ENCODE data around the gene NOX5.

Gene NOX5

DNA sequence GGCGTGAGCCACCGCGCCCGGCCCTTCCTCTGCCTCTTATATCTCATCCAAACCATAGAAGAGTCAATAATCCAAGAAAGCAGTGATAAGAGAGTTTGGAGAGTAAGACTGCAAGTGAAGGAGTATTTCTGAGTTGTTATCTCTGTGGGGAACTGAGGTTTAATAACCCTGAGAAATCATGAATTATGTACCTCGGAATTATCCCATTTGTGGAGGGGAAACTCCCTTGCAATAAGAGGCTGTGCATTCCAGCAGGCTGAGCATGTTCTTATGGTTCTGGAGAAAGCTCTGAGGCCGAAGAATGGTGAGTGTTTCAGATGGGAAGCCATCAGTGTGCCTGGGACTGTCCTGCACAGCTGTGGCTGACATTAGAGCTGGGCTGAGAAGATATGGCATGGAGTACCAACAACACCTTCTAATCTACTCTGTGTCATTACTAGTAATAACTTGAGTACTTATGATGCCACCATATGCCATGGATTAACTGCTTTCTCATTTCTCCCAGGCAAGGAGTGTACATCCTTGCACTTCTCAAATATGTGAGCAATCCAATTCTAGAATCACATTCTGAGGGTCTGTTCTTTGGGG lies 31.4 kb upstream of the NOX5 start:
- H3K27ac ChIP-seq (ENCODE audit: low read length), result no peak overlapping the region
- no peaks in the 10 kb centered on the region for H3K4me1 ChIP-seq (ENCODE audit: control insufficient read depth in 1 of 2, insufficient read depth in 2 of 2, low read length in 2 of 2)
- H3K27me3 ChIP-seq (ENCODE audit: low read depth, low read length), result no peaks in the 10 kb centered on the region
- no peaks in the 10 kb centered on the region for H3K9me3 ChIP-seq (ENCODE audit: control insufficient read depth in 1 of 2, low read length in 2 of 2)
- H3K36me3 ChIP-seq (ENCODE audit: control insufficient read depth in 1 of 2, insufficient read depth in 2 of 2, low read length in 2 of 2), result no peaks in the 10 kb centered on the region
- H3K4me3 ChIP-seq (ENCODE audit: low read depth in 1 of 2, low read length in 2 of 2), result no peak overlapping the region

DNA sequence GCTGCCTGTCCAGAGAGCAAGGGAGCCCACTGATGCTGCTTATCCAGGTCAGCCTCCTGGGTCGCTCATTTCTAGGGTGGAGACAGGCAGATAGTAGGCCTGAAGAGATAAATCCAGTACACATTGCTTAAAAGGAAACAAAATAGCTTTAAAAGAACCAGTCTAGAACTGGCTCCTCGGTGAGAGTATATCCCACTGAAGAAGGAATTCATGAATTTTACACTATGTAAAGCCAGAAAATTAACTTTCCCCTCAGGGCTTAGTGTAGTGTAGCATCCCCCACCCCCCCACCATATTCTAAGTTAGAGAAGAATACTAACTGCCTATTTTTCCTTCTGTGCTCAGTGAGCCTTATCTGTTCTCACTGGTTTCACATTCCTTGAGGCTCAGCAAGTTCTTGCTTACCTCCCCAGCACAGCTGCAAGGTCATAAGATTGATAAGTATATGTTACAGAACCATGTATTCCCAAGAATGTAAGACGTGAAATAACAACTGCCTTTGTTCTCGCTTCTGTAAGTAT lies 30.5 kb upstream of the NOX5 start:
- Histone ChIP-seq H3K36me3 (ENCODE audit: control insufficient read depth in 1 of 2, insufficient read depth in 2 of 2, low read length in 2 of 2) (no peaks in the 10 kb centered on the region), H3K27me3 (ENCODE audit: low read depth, low read length) (no peaks in the 10 kb centered on the region), H3K4me3 (ENCODE audit: low read depth in 1 of 2, low read length in 2 of 2) (no peak overlapping the region), H3K9me3 (ENCODE audit: control insufficient read depth in 1 of 2, low read length in 2 of 2) (no peaks in the 10 kb centered on the region), H3K27ac (ENCODE audit: low read length) (no peak overlapping the region), H3K4me1 (ENCODE audit: control insufficient read depth in 1 of 2, insufficient read depth in 2 of 2, low read length in 2 of 2) (no peaks in the 10 kb centered on the region)

DNA sequence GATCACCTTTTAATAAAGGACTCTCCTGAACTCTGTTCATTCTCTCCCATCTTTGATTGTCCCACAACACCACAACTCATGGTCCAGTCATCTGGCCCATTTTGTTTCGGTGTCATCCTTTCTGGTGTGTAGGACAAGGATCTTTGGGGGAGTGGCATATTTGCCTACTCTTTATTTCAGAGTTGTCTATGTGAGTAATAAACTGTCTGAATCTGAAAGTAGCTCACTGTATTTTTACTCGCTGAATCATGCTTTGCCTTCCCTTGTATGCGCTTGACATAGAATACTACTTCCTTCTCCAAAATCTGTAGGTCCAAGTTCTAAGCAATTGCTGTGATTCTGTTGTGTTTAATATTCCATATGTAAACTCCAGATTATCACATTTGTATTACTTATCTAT lies 29.9 kb upstream of the NOX5 start:
- Histone ChIP-seq H3K4me1 (ENCODE audit: control insufficient read depth in 1 of 2, insufficient read depth in 2 of 2, low read length in 2 of 2) (no peaks in the 10 kb centered on the region), H3K36me3 (ENCODE audit: control insufficient read depth in 1 of 2, insufficient read depth in 2 of 2, low read length in 2 of 2) (no peaks in the 10 kb centered on the region), H3K9me3 (ENCODE audit: control insufficient read depth in 1 of 2, low read length in 2 of 2) (no peaks in the 10 kb centered on the region), H3K27ac (ENCODE audit: low read length) (no peak overlapping the region), H3K27me3 (ENCODE audit: low read depth, low read length) (no peaks in the 10 kb centered on the region), H3K4me3 (ENCODE audit: low read depth in 1 of 2, low read length in 2 of 2) (no peak overlapping the region)

DNA sequence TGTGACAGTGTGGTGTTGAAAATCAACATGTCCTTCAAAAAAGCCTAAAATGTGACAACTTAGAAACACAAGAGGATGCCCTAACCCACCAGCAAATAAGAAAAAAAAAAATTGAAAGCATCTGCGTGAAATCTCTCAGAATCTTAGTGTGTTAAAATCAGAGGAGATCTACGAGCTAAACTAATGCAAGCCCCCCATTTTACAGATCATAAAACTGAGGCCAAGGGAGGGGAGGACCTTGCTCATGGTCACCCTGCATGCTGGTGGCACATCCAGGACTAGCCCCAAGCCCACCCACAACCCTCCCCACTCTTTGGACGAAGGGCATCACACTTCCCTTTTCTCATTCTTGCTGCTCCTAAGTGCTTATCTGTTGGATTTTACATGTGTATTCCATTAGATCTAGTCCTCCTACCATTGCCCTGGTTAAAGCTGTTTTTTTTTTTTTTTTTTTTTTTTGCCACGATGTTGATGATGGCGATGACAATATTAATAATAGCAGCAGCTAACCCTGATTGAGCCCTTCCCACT lies 29.1 kb upstream of the NOX5 start:
- no peak overlapping the region for H3K27ac ChIP-seq (ENCODE audit: low read length)
- H3K9me3 ChIP-seq (ENCODE audit: control insufficient read depth in 1 of 2, low read length in 2 of 2), result no peaks in the 10 kb centered on the region
- no peaks in the 10 kb centered on the region for H3K36me3 ChIP-seq (ENCODE audit: control insufficient read depth in 1 of 2, insufficient read depth in 2 of 2, low read length in 2 of 2)
- H3K4me1 ChIP-seq (ENCODE audit: control insufficient read depth in 1 of 2, insufficient read depth in 2 of 2, low read length in 2 of 2), result no peaks in the 10 kb centered on the region
- H3K4me3 ChIP-seq (ENCODE audit: low read depth in 1 of 2, low read length in 2 of 2), result no peak overlapping the region
- no peaks in the 10 kb centered on the region for H3K27me3 ChIP-seq (ENCODE audit: low read depth, low read length)

DNA sequence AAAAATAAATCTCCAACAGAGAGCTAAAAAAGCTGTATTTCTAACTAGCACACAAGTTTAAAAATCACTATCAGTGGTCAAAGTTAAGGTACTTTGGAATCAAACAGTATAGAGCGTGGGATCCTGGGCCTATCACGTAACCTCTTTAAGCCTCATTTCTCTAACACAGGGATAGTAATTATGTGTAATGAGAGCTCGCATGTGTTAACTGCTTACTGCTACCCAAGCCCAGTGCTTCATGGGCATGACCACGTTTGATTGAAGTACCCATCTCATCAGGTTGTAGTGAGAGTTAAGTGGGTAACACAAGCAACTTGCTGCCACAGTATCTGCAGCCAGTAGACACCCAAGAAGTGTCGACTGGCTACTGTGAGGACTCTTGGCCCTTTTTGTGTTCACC lies 28.2 kb upstream of the NOX5 start:
- H3K27me3 ChIP-seq (ENCODE audit: low read depth, low read length), result no peaks in the 10 kb centered on the region
- no peaks in the 10 kb centered on the region for H3K36me3 ChIP-seq (ENCODE audit: control insufficient read depth in 1 of 2, insufficient read depth in 2 of 2, low read length in 2 of 2)
- no peak overlapping the region for H3K27ac ChIP-seq (ENCODE audit: low read length)
- H3K4me3 ChIP-seq (ENCODE audit: low read depth in 1 of 2, low read length in 2 of 2), result no peak overlapping the region
- H3K9me3 ChIP-seq (ENCODE audit: control insufficient read depth in 1 of 2, low read length in 2 of 2), result no peaks in the 10 kb centered on the region
- H3K4me1 ChIP-seq (ENCODE audit: control insufficient read depth in 1 of 2, insufficient read depth in 2 of 2, low read length in 2 of 2), result no peaks in the 10 kb centered on the region

DNA sequence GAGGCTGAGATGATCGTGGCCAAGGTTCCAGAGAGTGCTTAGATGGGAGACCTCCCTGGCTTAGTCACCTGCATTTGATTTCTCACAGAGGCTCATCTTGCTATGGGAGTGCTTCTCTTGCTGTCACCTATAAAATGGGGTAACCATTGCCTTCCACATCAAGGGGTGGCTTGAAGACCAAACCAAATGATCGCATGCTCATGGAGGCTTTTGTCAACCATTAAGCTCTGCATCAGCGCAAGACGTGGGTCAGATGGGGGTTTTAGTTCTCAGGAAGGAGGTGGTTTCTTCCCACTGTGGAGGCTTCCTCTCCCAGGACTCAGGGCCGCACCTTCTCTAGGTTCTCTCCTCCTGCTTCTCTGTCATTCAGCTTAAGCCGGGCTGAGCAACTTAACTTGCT lies 27.4 kb upstream of the NOX5 start:
- no peaks in the 10 kb centered on the region for H3K36me3 ChIP-seq (ENCODE audit: control insufficient read depth in 1 of 2, insufficient read depth in 2 of 2, low read length in 2 of 2)
- H3K9me3 ChIP-seq (ENCODE audit: control insufficient read depth in 1 of 2, low read length in 2 of 2), result no peaks in the 10 kb centered on the region
- H3K27ac ChIP-seq (ENCODE audit: low read length), result no peak overlapping the region
- H3K4me3 ChIP-seq (ENCODE audit: low read depth in 1 of 2, low read length in 2 of 2), result no peak overlapping the region
- H3K4me1 ChIP-seq (ENCODE audit: control insufficient read depth in 1 of 2, insufficient read depth in 2 of 2, low read length in 2 of 2), result no peaks in the 10 kb centered on the region
- no peaks in the 10 kb centered on the region for H3K27me3 ChIP-seq (ENCODE audit: low read depth, low read length)

DNA sequence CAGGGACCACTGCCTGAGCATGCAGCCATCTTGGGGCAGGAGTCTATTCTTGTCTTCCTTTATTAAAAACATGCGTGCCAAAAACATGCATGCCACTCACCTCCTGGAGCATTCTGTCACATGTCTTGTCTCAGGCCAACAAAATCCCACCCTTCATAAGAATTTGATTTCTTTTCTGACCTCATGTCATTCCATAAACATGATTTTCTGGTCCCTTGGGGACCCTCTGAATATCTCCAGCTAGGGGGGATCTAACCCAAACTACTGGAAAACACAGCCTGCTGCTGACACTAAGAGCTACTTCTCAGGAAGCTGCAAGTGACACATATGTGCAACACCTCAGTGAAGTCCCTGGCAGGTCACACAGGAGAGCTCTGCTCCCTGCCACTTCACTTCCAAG lies 26.8 kb upstream of the NOX5 start:
- no peaks in the 10 kb centered on the region for H3K36me3 ChIP-seq (ENCODE audit: control insufficient read depth in 1 of 2, insufficient read depth in 2 of 2, low read length in 2 of 2)
- H3K9me3 ChIP-seq (ENCODE audit: control insufficient read depth in 1 of 2, low read length in 2 of 2), result no peaks in the 10 kb centered on the region
- no peaks in the 10 kb centered on the region for H3K4me1 ChIP-seq (ENCODE audit: control insufficient read depth in 1 of 2, insufficient read depth in 2 of 2, low read length in 2 of 2)
- no peaks in the 10 kb centered on the region for H3K27me3 ChIP-seq (ENCODE audit: low read depth, low read length)
- H3K4me3 ChIP-seq (ENCODE audit: low read depth in 1 of 2, low read length in 2 of 2), result no peak overlapping the region
- no peak overlapping the region for H3K27ac ChIP-seq (ENCODE audit: low read length)

DNA sequence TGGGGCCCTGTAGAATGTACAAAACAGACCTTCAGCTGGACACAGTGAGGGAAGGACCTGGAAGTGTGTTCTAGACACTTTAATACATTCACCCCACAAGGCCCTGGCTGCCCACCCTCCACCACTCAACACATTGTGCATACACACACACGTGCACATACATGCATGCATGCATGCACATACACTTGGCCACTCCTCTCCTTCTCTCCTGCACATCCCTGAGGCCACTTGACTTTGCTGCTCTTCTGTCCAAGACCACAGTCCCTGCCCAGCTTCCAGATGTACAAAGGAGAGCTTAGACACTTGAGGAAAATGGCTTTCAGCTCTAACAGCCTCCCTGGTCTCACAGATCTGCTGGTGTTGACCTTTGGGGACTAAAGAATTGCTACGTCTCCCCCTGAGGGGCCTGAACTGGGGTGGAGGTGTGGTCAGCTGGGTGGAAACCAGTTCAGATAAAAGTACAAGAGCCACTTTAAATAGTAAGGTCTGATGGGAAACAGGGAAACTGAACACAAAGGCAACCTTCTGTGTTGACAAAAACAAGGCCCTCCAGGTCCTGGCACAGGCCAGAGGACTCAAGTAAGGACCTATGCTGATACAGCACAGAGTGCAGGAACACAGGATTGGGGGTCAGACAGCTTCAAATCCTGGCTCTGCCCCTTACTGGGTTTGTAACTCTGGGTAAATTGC lies 24.8 kb upstream of the NOX5 start:
- Histone ChIP-seq H3K27me3 (ENCODE audit: low read depth, low read length) (no peaks in the 10 kb centered on the region), H3K27ac (ENCODE audit: low read length) (no peak overlapping the region), H3K9me3 (ENCODE audit: control insufficient read depth in 1 of 2, low read length in 2 of 2) (no peaks in the 10 kb centered on the region), H3K36me3 (ENCODE audit: control insufficient read depth in 1 of 2, insufficient read depth in 2 of 2, low read length in 2 of 2) (no peaks in the 10 kb centered on the region), H3K4me3 (ENCODE audit: low read depth in 1 of 2, low read length in 2 of 2) (no peak overlapping the region), H3K4me1 (ENCODE audit: control insufficient read depth in 1 of 2, insufficient read depth in 2 of 2, low read length in 2 of 2) (no peaks in the 10 kb centered on the region)

DNA sequence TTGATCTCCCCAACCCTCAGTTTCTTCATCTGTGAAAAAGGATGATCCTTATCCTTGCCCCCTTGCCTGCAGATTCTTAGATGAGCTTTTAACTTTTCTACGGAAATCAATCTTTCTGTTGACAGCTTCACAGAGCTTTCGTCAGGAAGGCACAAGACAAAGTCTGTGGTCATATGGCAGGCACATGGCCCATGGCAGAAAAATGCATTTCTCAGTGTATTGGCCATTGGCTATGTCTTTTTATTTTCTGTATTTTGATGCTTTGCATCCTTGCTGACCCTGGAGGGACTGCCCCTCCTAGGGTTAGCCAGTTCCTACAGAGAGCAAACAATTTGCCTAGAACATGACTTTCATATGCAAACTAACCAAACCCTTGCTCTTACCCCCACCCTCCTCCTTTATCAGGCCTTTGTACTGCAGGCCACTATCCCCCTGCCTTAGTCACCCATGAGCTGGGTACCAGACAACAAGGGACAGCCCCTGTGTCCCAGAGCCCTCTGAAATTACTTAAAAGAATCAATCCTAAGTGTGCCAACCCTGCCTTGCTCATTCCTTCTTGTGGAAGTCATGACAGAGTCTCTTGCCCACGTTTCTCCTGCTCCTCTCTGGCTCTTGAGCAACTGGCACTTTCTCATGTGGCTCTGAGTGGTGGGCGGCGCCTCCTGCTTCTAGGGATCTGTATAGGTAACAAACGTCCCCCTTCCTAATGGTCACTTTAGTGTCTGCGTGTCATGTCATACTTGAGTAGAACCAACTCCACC lies 24.1 kb upstream of the NOX5 start:
- H3K4me3 ChIP-seq (ENCODE audit: low read depth in 1 of 2, low read length in 2 of 2), result no peak overlapping the region
- no peaks in the 10 kb centered on the region for H3K4me1 ChIP-seq (ENCODE audit: control insufficient read depth in 1 of 2, insufficient read depth in 2 of 2, low read length in 2 of 2)
- H3K27me3 ChIP-seq (ENCODE audit: low read depth, low read length), result no peaks in the 10 kb centered on the region
- no peak overlapping the region for H3K27ac ChIP-seq (ENCODE audit: low read length)
- no peaks in the 10 kb centered on the region for H3K9me3 ChIP-seq (ENCODE audit: control insufficient read depth in 1 of 2, low read length in 2 of 2)
- H3K36me3 ChIP-seq (ENCODE audit: control insufficient read depth in 1 of 2, insufficient read depth in 2 of 2, low read length in 2 of 2), result no peaks in the 10 kb centered on the region

DNA sequence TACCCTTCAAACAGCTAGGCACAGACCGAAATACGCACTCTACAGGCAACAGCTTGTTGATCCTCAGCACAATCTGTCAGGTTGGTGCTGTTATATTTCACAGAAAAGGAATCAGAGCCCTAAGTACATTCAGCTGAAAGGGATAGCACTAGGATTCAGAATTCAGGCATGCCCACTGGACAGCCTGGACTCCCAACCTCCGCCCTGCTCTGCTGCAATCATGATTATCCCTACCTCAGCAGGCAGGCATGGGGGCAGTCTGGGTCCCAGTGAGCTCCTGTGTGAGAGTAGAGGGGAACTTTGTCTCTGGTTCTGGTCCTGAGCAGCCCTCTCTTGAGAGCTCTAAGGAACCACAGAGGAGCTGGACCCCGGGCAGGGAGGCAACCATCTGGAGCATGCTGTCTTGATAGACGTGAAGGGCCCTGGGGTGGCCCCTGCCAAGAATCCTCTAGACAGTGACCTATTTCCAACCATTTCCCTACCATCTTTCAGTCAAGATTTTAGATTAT lies 23.4 kb upstream of the NOX5 start:
- no peaks in the 10 kb centered on the region for H3K27me3 ChIP-seq (ENCODE audit: low read depth, low read length)
- no peaks in the 10 kb centered on the region for H3K36me3 ChIP-seq (ENCODE audit: control insufficient read depth in 1 of 2, insufficient read depth in 2 of 2, low read length in 2 of 2)
- H3K9me3 ChIP-seq (ENCODE audit: control insufficient read depth in 1 of 2, low read length in 2 of 2), result no peaks in the 10 kb centered on the region
- no peak overlapping the region for H3K27ac ChIP-seq (ENCODE audit: low read length)
- no peaks in the 10 kb centered on the region for H3K4me1 ChIP-seq (ENCODE audit: control insufficient read depth in 1 of 2, insufficient read depth in 2 of 2, low read length in 2 of 2)
- H3K4me3 ChIP-seq (ENCODE audit: low read depth in 1 of 2, low read length in 2 of 2), result no peak overlapping the region

DNA sequence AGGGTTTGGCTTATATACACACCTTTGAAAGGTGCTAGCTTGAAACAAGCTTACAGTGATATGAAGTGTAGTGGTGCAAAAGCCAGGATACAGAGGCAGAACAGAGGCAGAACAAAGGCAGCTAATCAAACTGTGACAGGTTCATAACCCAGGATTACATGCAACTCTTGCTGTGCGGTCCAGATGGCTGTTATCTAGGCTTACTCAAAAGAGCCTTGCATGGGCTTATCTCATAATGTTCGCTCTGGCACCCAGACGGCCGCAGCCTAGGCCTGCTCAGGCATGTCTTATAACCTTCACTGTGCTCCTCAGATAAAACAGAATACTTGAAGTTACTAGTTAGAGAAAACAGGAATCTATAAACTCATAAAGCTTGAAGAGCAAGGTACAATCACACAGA lies 22.8 kb upstream of the NOX5 start:
- H3K36me3 ChIP-seq (ENCODE audit: control insufficient read depth in 1 of 2, insufficient read depth in 2 of 2, low read length in 2 of 2), result no peaks in the 10 kb centered on the region
- no peak overlapping the region for H3K4me3 ChIP-seq (ENCODE audit: low read depth in 1 of 2, low read length in 2 of 2)
- H3K27ac ChIP-seq (ENCODE audit: low read length), result no peak overlapping the region
- no peaks in the 10 kb centered on the region for H3K4me1 ChIP-seq (ENCODE audit: control insufficient read depth in 1 of 2, insufficient read depth in 2 of 2, low read length in 2 of 2)
- H3K27me3 ChIP-seq (ENCODE audit: low read depth, low read length), result no peaks in the 10 kb centered on the region
- no peaks in the 10 kb centered on the region for H3K9me3 ChIP-seq (ENCODE audit: control insufficient read depth in 1 of 2, low read length in 2 of 2)
